HCT116 (cell line): ENCODE data around the gene TBX2.

ENCODE experiments used
- ELF1 ChIP-seq: IDR thresholded peaks from 2 replicates; pipeline ENCODE4 v1.6.1; 2012; ENCODE audit warnings: low read depth, borderline replicate concordance
- JUND ChIP-seq: IDR thresholded peaks from 2 replicates; pipeline ENCODE4 v1.6.1; 2012
- POLR2A ChIP-seq: IDR thresholded peaks from 2 replicates; pipeline ENCODE4 v1.7.0; 2011; ENCODE audit warnings: borderline replicate concordance; ENCODE audit not compliant: insufficient read depth, insufficient read length; ENCODE audit errors: extremely low read depth
- POLR2AphosphoS5 ChIP-seq: IDR thresholded peaks from 2 replicates; pipeline ENCODE4 v1.6.1; 2011; ENCODE audit warnings: mild to moderate bottlenecking, low read depth, low read length, moderate library complexity
- RAD21 ChIP-seq: IDR thresholded peaks from 2 replicates; pipeline ENCODE4 v1.6.1; 2012; ENCODE audit warnings: low read depth, mild to moderate bottlenecking
- TCF7L2 ChIP-seq: IDR thresholded peaks from 2 replicates; pipeline ENCODE4 v1.7.0; 2011; ENCODE audit warnings: borderline replicate concordance, inconsistent platforms; ENCODE audit not compliant: insufficient read depth, insufficient read length; ENCODE audit errors: extremely low read depth
- YY1 ChIP-seq: IDR thresholded peaks from 2 replicates; pipeline ENCODE4 v1.6.1; 2011; ENCODE audit warnings: low read length, low read depth, moderate library complexity, mild to moderate bottlenecking; ENCODE audit not compliant: insufficient replicate concordance; ENCODE audit errors: extremely low read depth
- TF ChIP-seq, protein P1 (sequence below), 3 experiments: fragments of 200-600 bp in 1 of 3; sonication (generic) in 1 of 3; IDR thresholded peaks in 2 of 3; conservative IDR thresholded peaks in 1 of 3; 2 replicates each; pipeline ENCODE4 v1.5.1; 2012 to 2017; ENCODE audit warnings: low read depth in 2 of 3, low read length in 2 of 3, antibody characterized with exemption in 1 of 3, borderline replicate concordance in 1 of 3, control low read depth in 1 of 3, mild to moderate bottlenecking in 1 of 3, mixed read lengths in 1 of 3, mixed run types in 1 of 3, moderate library complexity in 1 of 3; ENCODE audit not compliant: insufficient read depth in 1 of 3
- TF ChIP-seq, protein P2 (sequence below): IDR thresholded peaks from 2 replicates; pipeline ENCODE4 v1.6.1; 2012
- TF ChIP-seq, protein P3 (sequence below): IDR thresholded peaks from 2 replicates; pipeline ENCODE4 v1.6.1; 2012; ENCODE audit warnings: low read depth

DNA sequence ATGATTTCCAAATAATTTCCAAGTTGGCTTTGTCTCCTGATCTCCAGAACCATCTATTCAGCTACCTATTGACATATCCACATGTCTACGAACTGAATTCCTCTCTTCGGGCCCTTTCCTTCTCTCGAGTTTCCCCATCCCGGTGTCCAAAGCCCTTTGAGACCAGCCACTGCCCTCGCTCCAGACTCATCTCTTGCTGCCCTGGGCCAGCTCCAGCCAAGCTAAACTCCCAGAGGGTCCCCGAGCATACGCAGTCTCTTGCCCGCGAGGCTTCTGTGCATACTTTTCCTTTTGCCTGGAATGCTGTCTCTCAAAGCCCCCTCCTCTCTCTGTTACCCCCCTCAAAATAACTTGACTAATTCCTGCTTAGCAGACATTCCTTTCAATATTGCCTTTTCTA is 27.2 kb upstream of the TBX2 start:
- TF ChIP-seq RAD21 = no peak
- no peak for TF ChIP-seq YY1
- TF ChIP-seq POLR2AphosphoS5 = no peak
- TF ChIP-seq ELF1 = no peak
- TF ChIP-seq, protein P1, sequence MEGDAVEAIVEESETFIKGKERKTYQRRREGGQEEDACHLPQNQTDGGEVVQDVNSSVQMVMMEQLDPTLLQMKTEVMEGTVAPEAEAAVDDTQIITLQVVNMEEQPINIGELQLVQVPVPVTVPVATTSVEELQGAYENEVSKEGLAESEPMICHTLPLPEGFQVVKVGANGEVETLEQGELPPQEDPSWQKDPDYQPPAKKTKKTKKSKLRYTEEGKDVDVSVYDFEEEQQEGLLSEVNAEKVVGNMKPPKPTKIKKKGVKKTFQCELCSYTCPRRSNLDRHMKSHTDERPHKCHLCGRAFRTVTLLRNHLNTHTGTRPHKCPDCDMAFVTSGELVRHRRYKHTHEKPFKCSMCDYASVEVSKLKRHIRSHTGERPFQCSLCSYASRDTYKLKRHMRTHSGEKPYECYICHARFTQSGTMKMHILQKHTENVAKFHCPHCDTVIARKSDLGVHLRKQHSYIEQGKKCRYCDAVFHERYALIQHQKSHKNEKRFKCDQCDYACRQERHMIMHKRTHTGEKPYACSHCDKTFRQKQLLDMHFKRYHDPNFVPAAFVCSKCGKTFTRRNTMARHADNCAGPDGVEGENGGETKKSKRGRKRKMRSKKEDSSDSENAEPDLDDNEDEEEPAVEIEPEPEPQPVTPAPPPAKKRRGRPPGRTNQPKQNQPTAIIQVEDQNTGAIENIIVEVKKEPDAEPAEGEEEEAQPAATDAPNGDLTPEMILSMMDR (IDR thresholded peaks at IDR 0.05 in 2 of 3, conservative IDR thresholded peaks at IDR 0.05 in 1 of 3; ENCODE audit: borderline replicate concordance in 1 of 3, insufficient read depth in 1 of 3, low read depth in 2 of 3, low read length in 2 of 3) = no peak
- TF ChIP-seq, protein P2, sequence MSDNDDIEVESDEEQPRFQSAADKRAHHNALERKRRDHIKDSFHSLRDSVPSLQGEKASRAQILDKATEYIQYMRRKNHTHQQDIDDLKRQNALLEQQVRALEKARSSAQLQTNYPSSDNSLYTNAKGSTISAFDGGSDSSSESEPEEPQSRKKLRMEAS = no peak
- TF ChIP-seq, protein P3, sequence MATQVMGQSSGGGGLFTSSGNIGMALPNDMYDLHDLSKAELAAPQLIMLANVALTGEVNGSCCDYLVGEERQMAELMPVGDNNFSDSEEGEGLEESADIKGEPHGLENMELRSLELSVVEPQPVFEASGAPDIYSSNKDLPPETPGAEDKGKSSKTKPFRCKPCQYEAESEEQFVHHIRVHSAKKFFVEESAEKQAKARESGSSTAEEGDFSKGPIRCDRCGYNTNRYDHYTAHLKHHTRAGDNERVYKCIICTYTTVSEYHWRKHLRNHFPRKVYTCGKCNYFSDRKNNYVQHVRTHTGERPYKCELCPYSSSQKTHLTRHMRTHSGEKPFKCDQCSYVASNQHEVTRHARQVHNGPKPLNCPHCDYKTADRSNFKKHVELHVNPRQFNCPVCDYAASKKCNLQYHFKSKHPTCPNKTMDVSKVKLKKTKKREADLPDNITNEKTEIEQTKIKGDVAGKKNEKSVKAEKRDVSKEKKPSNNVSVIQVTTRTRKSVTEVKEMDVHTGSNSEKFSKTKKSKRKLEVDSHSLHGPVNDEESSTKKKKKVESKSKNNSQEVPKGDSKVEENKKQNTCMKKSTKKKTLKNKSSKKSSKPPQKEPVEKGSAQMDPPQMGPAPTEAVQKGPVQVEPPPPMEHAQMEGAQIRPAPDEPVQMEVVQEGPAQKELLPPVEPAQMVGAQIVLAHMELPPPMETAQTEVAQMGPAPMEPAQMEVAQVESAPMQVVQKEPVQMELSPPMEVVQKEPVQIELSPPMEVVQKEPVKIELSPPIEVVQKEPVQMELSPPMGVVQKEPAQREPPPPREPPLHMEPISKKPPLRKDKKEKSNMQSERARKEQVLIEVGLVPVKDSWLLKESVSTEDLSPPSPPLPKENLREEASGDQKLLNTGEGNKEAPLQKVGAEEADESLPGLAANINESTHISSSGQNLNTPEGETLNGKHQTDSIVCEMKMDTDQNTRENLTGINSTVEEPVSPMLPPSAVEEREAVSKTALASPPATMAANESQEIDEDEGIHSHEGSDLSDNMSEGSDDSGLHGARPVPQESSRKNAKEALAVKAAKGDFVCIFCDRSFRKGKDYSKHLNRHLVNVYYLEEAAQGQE = no peak
- TF ChIP-seq TCF7L2 = no peak
- no peak for TF ChIP-seq POLR2A
- TF ChIP-seq JUND = no peak
